ENCODE results near the gene UBA5.

The UBA5 gene

GRCh38 chr3:132721479-132722164, 61.5 kb downstream of the UBA5 start:
- DNase-seq = no peak

- peak; percentile 94 to 97 for DNase-seq
Measured at GRCh38 chr3:132722165-132723023, 62.3 kb downstream of the UBA5 start, which contains the start of gene NPHP3. Gene NPHP3, minus strand, starts transcription at chr3:132722409. Its CDS starts 54 bp downstream, at chr3:132722355.

- no peak for DNase-seq
Measured at GRCh38 chr3:132723024-132723950, 63.2 kb downstream of the UBA5 start.

- DNase-seq = peak in 1 of 2 donors; percentile 77
Measured at GRCh38 chr3:132726341-132726823, 66.3 kb downstream of the UBA5 start.
